ENCODE results near the gene PCNA. TPM values are rescaled to one million over a fixed set of nuclear protein-coding genes. Genes with fewer than 3 reads are reported as not detected.

Gene PCNA
- total and polyA plus RNA-seq, 9 of the 15 experiments (the other 6 are each of a cell fraction or from before 2014, with no cell fraction given) = 213 to 390 (median 291) TPM

DNA sequence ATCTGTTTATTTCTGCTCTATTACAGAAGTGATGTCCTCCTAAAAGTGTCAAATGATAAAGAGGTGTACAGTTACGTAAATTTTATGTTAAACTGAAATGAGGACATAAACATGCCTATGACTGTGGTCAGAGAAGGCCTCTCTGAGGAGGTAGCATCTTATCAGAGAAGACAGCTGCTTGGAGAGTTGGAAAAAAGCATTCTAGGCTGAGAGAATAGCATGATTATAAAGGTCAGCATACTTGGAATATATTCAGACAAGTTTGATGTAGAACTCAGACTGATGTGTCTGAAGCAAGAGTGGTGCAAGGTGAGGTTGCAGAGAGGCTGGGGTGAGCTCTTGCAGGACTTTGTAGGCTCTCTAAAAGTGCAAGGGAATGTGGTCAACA is 3.1 kb upstream of the PCNA start (continued):
- TF ChIP-seq ZNF551 (CRISPR knock-in tag; IDR thresholded peaks at IDR 0.05) = no peak
- TF ChIP-seq, protein P1, sequence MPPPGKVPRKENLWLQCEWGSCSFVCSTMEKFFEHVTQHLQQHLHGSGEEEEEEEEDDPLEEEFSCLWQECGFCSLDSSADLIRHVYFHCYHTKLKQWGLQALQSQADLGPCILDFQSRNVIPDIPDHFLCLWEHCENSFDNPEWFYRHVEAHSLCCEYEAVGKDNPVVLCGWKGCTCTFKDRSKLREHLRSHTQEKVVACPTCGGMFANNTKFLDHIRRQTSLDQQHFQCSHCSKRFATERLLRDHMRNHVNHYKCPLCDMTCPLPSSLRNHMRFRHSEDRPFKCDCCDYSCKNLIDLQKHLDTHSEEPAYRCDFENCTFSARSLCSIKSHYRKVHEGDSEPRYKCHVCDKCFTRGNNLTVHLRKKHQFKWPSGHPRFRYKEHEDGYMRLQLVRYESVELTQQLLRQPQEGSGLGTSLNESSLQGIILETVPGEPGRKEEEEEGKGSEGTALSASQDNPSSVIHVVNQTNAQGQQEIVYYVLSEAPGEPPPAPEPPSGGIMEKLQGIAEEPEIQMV (tag; conservative IDR thresholded peaks at IDR 0.05; ENCODE audit: low read depth) = no peak
- TF ChIP-seq NFIC (IDR thresholded peaks at IDR 0.05) = peak; percentile 48; the same call in 1 of the 2 replicates
- TF ChIP-seq CBFB (CRISPR knock-in tag; IDR thresholded peaks at IDR 0.05) = no peak
- TF ChIP-seq U2AF2 (optimal IDR thresholded peaks at IDR 0.05; ENCODE audit: low read depth, low read length) = no peak
- TF ChIP-seq ZFP1 (CRISPR knock-in tag; IDR thresholded peaks at IDR 0.05) = no peak
- TF ChIP-seq, protein P2, sequence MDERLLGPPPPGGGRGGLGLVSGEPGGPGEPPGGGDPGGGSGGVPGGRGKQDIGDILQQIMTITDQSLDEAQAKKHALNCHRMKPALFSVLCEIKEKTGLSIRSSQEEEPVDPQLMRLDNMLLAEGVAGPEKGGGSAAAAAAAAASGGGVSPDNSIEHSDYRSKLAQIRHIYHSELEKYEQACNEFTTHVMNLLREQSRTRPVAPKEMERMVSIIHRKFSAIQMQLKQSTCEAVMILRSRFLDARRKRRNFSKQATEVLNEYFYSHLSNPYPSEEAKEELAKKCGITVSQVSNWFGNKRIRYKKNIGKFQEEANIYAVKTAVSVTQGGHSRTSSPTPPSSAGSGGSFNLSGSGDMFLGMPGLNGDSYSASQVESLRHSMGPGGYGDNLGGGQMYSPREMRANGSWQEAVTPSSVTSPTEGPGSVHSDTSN (CRISPR knock-in tag; IDR thresholded peaks at IDR 0.05; ENCODE audit: low read depth) = no peak
- TF ChIP-seq, protein P2 (tag; conservative IDR thresholded peaks at IDR 0.05; ENCODE audit: low read depth) = 0 out of 2 replicates have a peak, but pooled peaks have one; percentile 11
- TF ChIP-seq, protein P3, sequence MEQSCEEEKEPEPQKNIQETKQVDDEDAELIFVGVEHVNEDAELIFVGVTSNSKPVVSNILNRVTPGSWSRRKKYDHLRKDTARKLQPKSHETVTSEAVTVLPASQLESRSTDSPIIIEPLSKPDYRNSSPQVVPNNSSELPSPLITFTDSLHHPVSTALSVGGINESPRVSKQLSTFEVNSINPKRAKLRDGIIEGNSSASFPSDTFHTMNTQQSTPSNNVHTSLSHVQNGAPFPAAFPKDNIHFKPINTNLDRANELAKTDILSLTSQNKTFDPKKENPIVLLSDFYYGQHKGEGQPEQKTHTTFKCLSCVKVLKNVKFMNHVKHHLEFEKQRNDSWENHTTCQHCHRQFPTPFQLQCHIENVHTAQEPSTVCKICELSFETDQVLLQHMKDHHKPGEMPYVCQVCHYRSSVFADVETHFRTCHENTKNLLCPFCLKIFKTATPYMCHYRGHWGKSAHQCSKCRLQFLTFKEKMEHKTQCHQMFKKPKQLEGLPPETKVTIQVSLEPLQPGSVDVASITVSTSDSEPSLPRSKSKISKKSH (CRISPR knock-in tag; IDR thresholded peaks at IDR 0.05) = no peak
- peak; percentile 86 for TF ChIP-seq ARID1B (IDR thresholded peaks at IDR 0.05)
- no peak for TF ChIP-seq SMARCE1 (IDR thresholded peaks at IDR 0.05)
- TF ChIP-seq, protein P4, sequence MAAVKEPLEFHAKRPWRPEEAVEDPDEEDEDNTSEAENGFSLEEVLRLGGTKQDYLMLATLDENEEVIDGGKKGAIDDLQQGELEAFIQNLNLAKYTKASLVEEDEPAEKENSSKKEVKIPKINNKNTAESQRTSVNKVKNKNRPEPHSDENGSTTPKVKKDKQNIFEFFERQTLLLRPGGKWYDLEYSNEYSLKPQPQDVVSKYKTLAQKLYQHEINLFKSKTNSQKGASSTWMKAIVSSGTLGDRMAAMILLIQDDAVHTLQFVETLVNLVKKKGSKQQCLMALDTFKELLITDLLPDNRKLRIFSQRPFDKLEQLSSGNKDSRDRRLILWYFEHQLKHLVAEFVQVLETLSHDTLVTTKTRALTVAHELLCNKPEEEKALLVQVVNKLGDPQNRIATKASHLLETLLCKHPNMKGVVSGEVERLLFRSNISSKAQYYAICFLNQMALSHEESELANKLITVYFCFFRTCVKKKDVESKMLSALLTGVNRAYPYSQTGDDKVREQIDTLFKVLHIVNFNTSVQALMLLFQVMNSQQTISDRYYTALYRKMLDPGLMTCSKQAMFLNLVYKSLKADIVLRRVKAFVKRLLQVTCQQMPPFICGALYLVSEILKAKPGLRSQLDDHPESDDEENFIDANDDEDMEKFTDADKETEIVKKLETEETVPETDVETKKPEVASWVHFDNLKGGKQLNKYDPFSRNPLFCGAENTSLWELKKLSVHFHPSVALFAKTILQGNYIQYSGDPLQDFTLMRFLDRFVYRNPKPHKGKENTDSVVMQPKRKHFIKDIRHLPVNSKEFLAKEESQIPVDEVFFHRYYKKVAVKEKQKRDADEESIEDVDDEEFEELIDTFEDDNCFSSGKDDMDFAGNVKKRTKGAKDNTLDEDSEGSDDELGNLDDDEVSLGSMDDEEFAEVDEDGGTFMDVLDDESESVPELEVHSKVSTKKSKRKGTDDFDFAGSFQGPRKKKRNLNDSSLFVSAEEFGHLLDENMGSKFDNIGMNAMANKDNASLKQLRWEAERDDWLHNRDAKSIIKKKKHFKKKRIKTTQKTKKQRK (IDR thresholded peaks at IDR 0.05; ENCODE audit: borderline replicate concordance, low read depth, low read length) = no peak
- TF ChIP-seq CHD1 (IDR thresholded peaks at IDR 0.05; ENCODE audit: low read length) = no peak
- TF ChIP-seq CCNT2 (IDR thresholded peaks at IDR 0.05; ENCODE audit: borderline replicate concordance, extremely low read depth, insufficient read length, low read depth, low read length) = no peak
- no peak for TF ChIP-seq YY1 (IDR thresholded peaks at IDR 0.05; ENCODE audit: borderline replicate concordance in 1 of 3, control insufficient read depth in 1 of 3, extremely low read depth in 1 of 3, insufficient read depth in 3 of 3, insufficient read length in 1 of 3, insufficient replicate concordance in 2 of 3, low read depth in 1 of 3, low read length in 2 of 3)
- TF ChIP-seq, protein P5, sequence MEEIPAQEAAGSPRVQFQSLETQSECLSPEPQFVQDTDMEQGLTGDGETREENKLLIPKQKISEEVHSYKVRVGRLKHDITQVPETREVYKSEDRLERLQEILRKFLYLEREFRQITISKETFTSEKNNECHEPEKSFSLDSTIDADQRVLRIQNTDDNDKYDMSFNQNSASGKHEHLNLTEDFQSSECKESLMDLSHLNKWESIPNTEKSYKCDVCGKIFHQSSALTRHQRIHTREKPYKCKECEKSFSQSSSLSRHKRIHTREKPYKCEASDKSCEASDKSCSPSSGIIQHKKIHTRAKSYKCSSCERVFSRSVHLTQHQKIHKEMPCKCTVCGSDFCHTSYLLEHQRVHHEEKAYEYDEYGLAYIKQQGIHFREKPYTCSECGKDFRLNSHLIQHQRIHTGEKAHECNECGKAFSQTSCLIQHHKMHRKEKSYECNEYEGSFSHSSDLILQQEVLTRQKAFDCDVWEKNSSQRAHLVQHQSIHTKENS (CRISPR knock-in tag; IDR thresholded peaks at IDR 0.05) = no peak
- no peak for TF ChIP-seq MAZ (CRISPR knock-in tag; conservative IDR thresholded peaks at IDR 0.05 in 1 of 2, IDR thresholded peaks at IDR 0.05 in 1 of 2)

Data from K562 (cell line).